BLaER1 (cell line): Measurements from ENCODE around the gene SIDT2.

Experiments
- H3K27ac ChIP-seq: shearing (Covaris generic); formaldehyde crosslinking; 2 replicates; pipeline ENCODE4 v1.8.1; 2022
- H3K27me3 ChIP-seq: shearing (Covaris generic); formaldehyde crosslinking; 2 replicates; pipeline ENCODE4 v1.8.1; 2022
- H3K36me3 ChIP-seq: shearing (Covaris generic); formaldehyde crosslinking; 2 replicates; pipeline ENCODE4 v1.8.1; 2022
- H3K4me1 ChIP-seq: shearing (Covaris generic); formaldehyde crosslinking; 2 replicates; pipeline ENCODE4 v1.8.1; 2022
- H3K4me2 ChIP-seq: shearing (Covaris generic); formaldehyde crosslinking; 2 replicates; pipeline ENCODE4 v1.8.1; 2022
- H3K4me3 ChIP-seq: shearing (Covaris generic); formaldehyde crosslinking; 2 replicates; pipeline ENCODE4 v1.8.1; 2022
- H3K9ac ChIP-seq: shearing (Covaris generic); formaldehyde crosslinking; 2 replicates; pipeline ENCODE4 v1.8.1; 2022
- H3K9me3 ChIP-seq: shearing (Covaris generic); formaldehyde crosslinking; 2 replicates; pipeline ENCODE4 v1.8.1; 2022
- H4K20me1 ChIP-seq: shearing (Covaris generic); formaldehyde crosslinking; 2 replicates; pipeline ENCODE4 v1.8.1; 2022
- Cebpa-rat ChIP-seq: shearing (Covaris generic); IDR thresholded peaks from 2 replicates; pipeline ENCODE4 v1.8.1; 2022

The SIDT2 gene

DNA sequence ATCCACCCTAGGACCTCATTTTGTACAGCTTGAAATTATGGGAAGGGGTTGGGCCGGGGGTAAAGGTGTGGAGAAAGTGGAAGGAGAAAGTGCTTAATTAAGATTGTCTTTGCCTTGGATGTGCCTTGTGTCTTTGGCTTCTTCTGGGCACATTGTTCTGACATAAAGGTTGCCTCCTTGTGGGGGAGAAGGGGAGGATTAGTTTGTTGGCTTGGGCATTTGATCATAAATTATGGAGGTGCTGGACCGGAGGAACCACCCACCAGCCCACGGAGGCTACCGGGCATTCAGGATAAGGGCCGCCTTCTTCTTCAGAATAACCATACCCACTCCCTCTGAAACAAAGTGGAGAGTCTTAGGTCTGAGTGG is 33.2 kb upstream of the SIDT2 start:
- Histone ChIP-seq H3K9ac (peak overlapping the region; percentile 91), H3K4me1 (peaks cover 30% of the 10 kb centered on the region), H3K9me3 (no peaks in the 10 kb centered on the region), H3K4me2 (peak overlapping the region; percentile 94), H3K27ac (peak overlapping the region; percentile 85), H3K4me3 (peak overlapping the region; percentile 89), H3K36me3 (peaks cover 34% of the 10 kb centered on the region), H3K27me3 (no peaks in the 10 kb centered on the region), H4K20me1 (peaks cover 60% of the 10 kb centered on the region)
- TF ChIP-seq Cebpa-rat = no peak

GRCh38 chr11:117146521-117146920 is 32.0 kb upstream of the SIDT2 start:
- Histone ChIP-seq H3K4me3 (no peak overlapping the region), H3K4me1 (peaks cover 30% of the 10 kb centered on the region), H3K27ac (no peak overlapping the region), H3K36me3 (peaks cover 43% of the 10 kb centered on the region), H3K9ac (no peak overlapping the region; the same call in 1 of the 2 replicates), H3K4me2 (peak overlapping the region; percentile 94), H3K9me3 (no peaks in the 10 kb centered on the region), H4K20me1 (peaks cover 71% of the 10 kb centered on the region), H3K27me3 (no peaks in the 10 kb centered on the region)
- TF ChIP-seq Cebpa-rat = no peak

GRCh38 chr11:117152066-117152465 is 26.5 kb upstream of the SIDT2 start:
- Histone ChIP-seq H3K4me1 (peaks cover 4% of the 10 kb centered on the region), H3K36me3 (peaks cover 82% of the 10 kb centered on the region), H3K4me3 (no peak overlapping the region), H3K9ac (no peak overlapping the region), H3K27ac (no peak overlapping the region), H3K4me2 (no peak overlapping the region), H3K9me3 (no peaks in the 10 kb centered on the region), H3K27me3 (no peaks in the 10 kb centered on the region), H4K20me1 (peaks cover 100% of the 10 kb centered on the region)
- no peak for TF ChIP-seq Cebpa-rat

DNA sequence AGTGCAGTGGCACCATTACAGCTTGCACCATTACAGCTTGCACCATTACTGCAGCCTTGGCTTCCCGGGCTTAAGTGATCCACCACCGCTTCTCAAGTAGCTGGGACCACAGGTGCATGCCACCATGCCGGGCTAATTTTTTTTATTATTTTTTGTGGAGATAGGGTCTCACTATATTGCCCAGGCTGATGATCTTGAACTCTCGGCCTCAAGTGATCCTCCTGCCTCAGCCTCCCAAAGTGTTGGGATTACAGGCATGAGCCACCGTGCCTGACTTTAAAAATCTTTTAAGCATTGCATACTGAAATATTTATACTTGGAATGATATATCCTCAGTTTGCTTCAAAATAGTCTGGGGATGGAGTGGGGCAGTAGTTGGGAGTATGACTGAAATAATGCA is 24.1 kb upstream of the SIDT2 start:
- Histone ChIP-seq H3K36me3 (peaks cover 84% of the 10 kb centered on the region), H3K9ac (no peak overlapping the region)
- TF ChIP-seq Cebpa-rat = no peak

GRCh38 chr11:117157507-117157906 is 21.0 kb upstream of the SIDT2 start:
- Histone ChIP-seq H3K9ac (no peak overlapping the region), H3K4me3 (no peak overlapping the region), H3K36me3 (peaks cover 90% of the 10 kb centered on the region), H3K4me1 (no peaks in the 10 kb centered on the region), H3K27me3 (no peaks in the 10 kb centered on the region), H3K4me2 (no peak overlapping the region), H3K27ac (no peak overlapping the region), H4K20me1 (peaks cover 100% of the 10 kb centered on the region), H3K9me3 (no peaks in the 10 kb centered on the region)
- TF ChIP-seq Cebpa-rat = no peak

More for the DNA sequence above, 24.1 kb upstream of the SIDT2 start:
- Histone ChIP-seq H3K27me3 (no peaks in the 10 kb centered on the region), H3K9me3 (no peaks in the 10 kb centered on the region), H4K20me1 (peaks cover 100% of the 10 kb centered on the region), H3K4me3 (no peak overlapping the region), H3K4me1 (no peaks in the 10 kb centered on the region), H3K4me2 (no peak overlapping the region), H3K27ac (no peak overlapping the region)

DNA sequence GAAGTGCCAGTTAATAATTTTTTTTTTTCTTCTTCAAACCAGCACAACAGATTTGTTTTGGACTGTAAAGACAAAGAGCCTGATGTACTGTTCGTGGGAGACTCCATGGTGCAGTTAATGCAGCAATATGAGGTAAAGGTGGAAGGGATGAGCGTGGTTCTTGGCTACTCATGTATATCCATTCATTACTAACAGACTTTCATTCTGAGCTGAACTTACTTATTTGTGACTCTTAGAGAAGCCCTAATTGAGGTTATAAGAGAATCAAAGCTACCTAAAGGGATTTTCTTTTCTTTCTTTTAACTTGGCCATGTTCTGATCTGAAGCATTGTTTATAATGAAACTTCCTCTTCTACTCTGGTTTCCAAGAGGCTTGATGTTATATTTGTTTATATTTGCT is 18.7 kb upstream of the SIDT2 start:
- Histone ChIP-seq H4K20me1 (peaks cover 86% of the 10 kb centered on the region), H3K9ac (no peak overlapping the region), H3K4me2 (no peak overlapping the region), H3K4me1 (no peaks in the 10 kb centered on the region), H3K36me3 (peaks cover 91% of the 10 kb centered on the region), H3K27ac (no peak overlapping the region), H3K27me3 (no peaks in the 10 kb centered on the region), H3K9me3 (no peaks in the 10 kb centered on the region), H3K4me3 (no peak overlapping the region)
- TF ChIP-seq Cebpa-rat = no peak

DNA sequence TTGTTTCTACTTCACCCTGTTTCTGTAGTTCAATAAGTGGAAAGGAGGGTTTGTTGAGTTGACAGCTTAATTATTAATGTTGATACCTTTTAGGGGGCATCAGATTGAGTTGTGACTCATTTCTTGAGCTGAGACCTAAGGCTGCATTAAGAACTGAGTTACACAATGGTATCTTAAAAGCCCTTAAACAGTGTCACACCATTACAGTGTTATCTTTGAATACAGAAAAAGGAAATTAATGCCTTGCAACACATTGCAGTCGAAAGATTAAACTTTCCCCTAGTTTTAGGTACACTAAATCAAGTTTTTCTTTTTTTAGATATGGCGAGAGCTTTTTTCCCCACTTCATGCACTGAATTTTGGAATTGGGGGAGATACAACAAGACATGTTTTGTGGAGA is 17.7 kb upstream of the SIDT2 start:
- Histone ChIP-seq H3K4me3 (no peak overlapping the region), H4K20me1 (peaks cover 85% of the 10 kb centered on the region), H3K27ac (no peak overlapping the region), H3K4me2 (no peak overlapping the region), H3K36me3 (peaks cover 93% of the 10 kb centered on the region), H3K27me3 (no peaks in the 10 kb centered on the region), H3K9ac (no peak overlapping the region), H3K4me1 (no peaks in the 10 kb centered on the region), H3K9me3 (no peaks in the 10 kb centered on the region)
- no peak for TF ChIP-seq Cebpa-rat

- H3K27me3 ChIP-seq = no peaks in the 10 kb centered on the region
- no peak overlapping the region for H3K4me3 ChIP-seq
- no peak overlapping the region for H3K4me2 ChIP-seq
- no peak overlapping the region for H3K9ac ChIP-seq
- no peak overlapping the region for H3K27ac ChIP-seq
- peaks cover 14% of the 10 kb centered on the region; the same call in 1 of the 2 replicates for H3K4me1 ChIP-seq
- H4K20me1 ChIP-seq = peaks cover 82% of the 10 kb centered on the region
- peaks cover 98% of the 10 kb centered on the region for H3K36me3 ChIP-seq
- no peaks in the 10 kb centered on the region for H3K9me3 ChIP-seq
- TF ChIP-seq Cebpa-rat = no peak
These were observed 12.1 kb upstream of the SIDT2 start for GRCh38 chr11:117166491-117166890.

GRCh38 chr11:117169736-117170135 is 8.8 kb upstream of the SIDT2 start:
- H4K20me1 ChIP-seq = peaks cover 80% of the 10 kb centered on the region
- TF ChIP-seq Cebpa-rat = no peak
- H3K9ac ChIP-seq = no peak overlapping the region
- H3K4me2 ChIP-seq = no peak overlapping the region
- H3K27ac ChIP-seq = no peak overlapping the region
- H3K36me3 ChIP-seq = peaks cover 71% of the 10 kb centered on the region
- no peaks in the 10 kb centered on the region for H3K27me3 ChIP-seq
- H3K9me3 ChIP-seq = no peaks in the 10 kb centered on the region
- H3K4me3 ChIP-seq = no peak overlapping the region
- peaks cover 14% of the 10 kb centered on the region; the same call in 1 of the 2 replicates for H3K4me1 ChIP-seq

- Histone ChIP-seq H3K27ac (no peak overlapping the region), H3K36me3 (peaks cover 67% of the 10 kb centered on the region)
These were observed 8.3 kb upstream of the SIDT2 start for GRCh38 chr11:117170210-117170609.

DNA sequence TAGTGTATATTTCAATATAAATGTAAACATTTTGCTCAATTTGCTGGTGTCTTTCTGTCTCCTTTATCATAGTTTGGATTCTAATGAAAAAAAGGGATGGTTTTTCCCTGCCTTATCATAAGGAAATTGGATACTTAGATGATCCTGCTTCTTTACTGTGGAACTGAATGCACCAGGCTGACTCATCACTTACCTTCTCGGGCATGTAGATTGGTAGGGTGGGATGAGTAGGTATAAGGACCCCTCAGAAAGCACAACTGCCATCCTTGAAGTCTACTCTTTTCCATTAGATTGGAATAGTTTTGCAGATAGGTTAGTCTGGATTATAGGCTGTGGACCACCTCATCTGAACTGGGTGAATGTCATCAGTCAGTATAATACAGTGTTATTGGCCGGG is 7.5 kb upstream of the SIDT2 start:
- Histone ChIP-seq H3K4me3 (no peak overlapping the region), H3K27me3 (no peaks in the 10 kb centered on the region), H3K27ac (no peak overlapping the region), H3K9ac (no peak overlapping the region), H3K9me3 (no peaks in the 10 kb centered on the region), H3K4me2 (no peak overlapping the region), H3K4me1 (peaks cover 14% of the 10 kb centered on the region; the same call in 1 of the 2 replicates), H4K20me1 (peaks cover 70% of the 10 kb centered on the region), H3K36me3 (peaks cover 59% of the 10 kb centered on the region)
- no peak for TF ChIP-seq Cebpa-rat

More at GRCh38 chr11:117170210-117170609, 8.3 kb upstream of the SIDT2 start:
- no peak for TF ChIP-seq Cebpa-rat
- H3K27me3 ChIP-seq = no peaks in the 10 kb centered on the region
- H3K4me3 ChIP-seq = no peak overlapping the region
- H3K9ac ChIP-seq = no peak overlapping the region
- H3K9me3 ChIP-seq = no peaks in the 10 kb centered on the region
- peaks cover 78% of the 10 kb centered on the region for H4K20me1 ChIP-seq
- no peak overlapping the region for H3K4me2 ChIP-seq
- H3K4me1 ChIP-seq = peaks cover 14% of the 10 kb centered on the region; the same call in 1 of the 2 replicates
